Peyer's patch (tissue), 4 donors: Measurements from ENCODE around the gene RFLNA.

Source experiments
- CTCF ChIP-seq, 6 experiments: fragments of 450-650 bp in 4 of 6; fragments of 200-600 bp in 2 of 6; sonication (generic) in 1 of 6; IDR thresholded peaks; one replicate each; pipeline ENCODE4 v1.5.1; 2017 to 2019; ENCODE audit warnings: antibody characterized with exemption in 6 of 6, mild to moderate bottlenecking in 3 of 6, moderate library complexity in 1 of 6
- POLR2A ChIP-seq, 2 donors: fragments of 450-650 bp; IDR thresholded peaks; one replicate each; pipeline ENCODE4 v1.5.1; 2017; ENCODE audit warnings: antibody characterized with exemption in 2 of 2, mild to moderate bottlenecking in 2 of 2, moderate library complexity in 2 of 2

GRCh38 chr12:124322271-124322998 is 27.5 kb downstream of the RFLNA start:
- TF ChIP-seq CTCF (IDR thresholded peaks at IDR 0.05) (no peak), POLR2A (IDR thresholded peaks at IDR 0.05) (no peak)
